Activated CD4-positive, CD25-positive, alpha-beta regulatory T cell treated with anti-CD3 and anti-CD28 coated beads, Interleukin-2, amount 50 U/mL, for 16 hours (primary cell): ENCODE data around the gene AKR1D1.
"Not testable (repeated sequence)": the region's sequence is repeated elsewhere in the genome, so short reads cannot be mapped to it uniquely, and the experiment has no call there.

Experiments
- DNase-seq: peaks from one replicate; pipeline ENCODE4 v3.0.0-alpha.2; 2020; ENCODE audit warnings: low read depth, low spot score

AKR1D1 gene

GRCh38 chr7:138076196-138076595 is at the start of gene AKR1D1:
Gene AKR1D1, plus strand, starts transcription at chr7:138076459. Its CDS starts 60 bp downstream, at chr7:138076519.
- DNase-seq, result no peak

- no peak for DNase-seq
These were observed 49.2 kb upstream of the AKR1D1 start for GRCh38 chr7:138027100-138027499.

- no peak for DNase-seq
These were observed 47.1 kb upstream of the AKR1D1 start for GRCh38 chr7:138029126-138029525.

- DNase-seq, result no peak
These were observed 46.3 kb upstream of the AKR1D1 start for GRCh38 chr7:138029941-138030340.

- DNase-seq, result no peak
These were observed 45.4 kb upstream of the AKR1D1 start for GRCh38 chr7:138030679-138031351.

- DNase-seq, result no peak
These were observed 44.1 kb upstream of the AKR1D1 start for GRCh38 chr7:138032186-138032585.

GRCh38 chr7:138032770-138033169 is 43.5 kb upstream of the AKR1D1 start:
- DNase-seq, result no peak

- no peak for DNase-seq
These were observed 43.0 kb upstream of the AKR1D1 start for GRCh38 chr7:138033241-138033640.

- no peak for DNase-seq
These were observed 40.1 kb upstream of the AKR1D1 start for GRCh38 chr7:138036135-138036534.

GRCh38 chr7:138040063-138040462 is 36.2 kb upstream of the AKR1D1 start:
- DNase-seq, result not testable (repeated sequence)

- DNase-seq, result no peak
These were observed 31.4 kb upstream of the AKR1D1 start for GRCh38 chr7:138044897-138045296.

- DNase-seq, result no peak
These were observed 28.4 kb upstream of the AKR1D1 start for GRCh38 chr7:138047907-138048306.

GRCh38 chr7:138049505-138050116 is 26.6 kb upstream of the AKR1D1 start:
- no peak for DNase-seq

- not testable (repeated sequence) for DNase-seq
These were observed 24.5 kb upstream of the AKR1D1 start for GRCh38 chr7:138051712-138052247.

- DNase-seq, result no peak
These were observed 23.6 kb upstream of the AKR1D1 start for GRCh38 chr7:138052696-138053095.

- not testable (repeated sequence) for DNase-seq
These were observed 20.6 kb upstream of the AKR1D1 start for GRCh38 chr7:138055698-138056097.

GRCh38 chr7:138063400-138063799 is 12.9 kb upstream of the AKR1D1 start:
- DNase-seq, result no peak

- DNase-seq, result no peak
These were observed 11.4 kb upstream of the AKR1D1 start for GRCh38 chr7:138064856-138065357.

- DNase-seq, result no peak
These were observed 10.4 kb upstream of the AKR1D1 start for GRCh38 chr7:138065827-138066226.

- DNase-seq, result no peak
These were observed 9.3 kb upstream of the AKR1D1 start for GRCh38 chr7:138066954-138067394.

GRCh38 chr7:138067774-138068173 is 8.5 kb upstream of the AKR1D1 start:
- no peak for DNase-seq

GRCh38 chr7:138070908-138071307 is 5.4 kb upstream of the AKR1D1 start:
- no peak for DNase-seq

GRCh38 chr7:138072726-138073125 is 3.5 kb upstream of the AKR1D1 start:
- no peak for DNase-seq
